Stimulated activated CD4-positive, alpha-beta T cell treated with anti-CD3 and anti-CD28 coated beads, Interleukin-2, amount 100 ng/mL, for 4 hours (primary cell): ENCODE data around the gene LIX1L.

ENCODE experiments used
- DNase-seq: peaks from one replicate; pipeline ENCODE4 v3.0.0-alpha.2; 2020; ENCODE audit warnings: low read depth

The LIX1L gene

DNA sequence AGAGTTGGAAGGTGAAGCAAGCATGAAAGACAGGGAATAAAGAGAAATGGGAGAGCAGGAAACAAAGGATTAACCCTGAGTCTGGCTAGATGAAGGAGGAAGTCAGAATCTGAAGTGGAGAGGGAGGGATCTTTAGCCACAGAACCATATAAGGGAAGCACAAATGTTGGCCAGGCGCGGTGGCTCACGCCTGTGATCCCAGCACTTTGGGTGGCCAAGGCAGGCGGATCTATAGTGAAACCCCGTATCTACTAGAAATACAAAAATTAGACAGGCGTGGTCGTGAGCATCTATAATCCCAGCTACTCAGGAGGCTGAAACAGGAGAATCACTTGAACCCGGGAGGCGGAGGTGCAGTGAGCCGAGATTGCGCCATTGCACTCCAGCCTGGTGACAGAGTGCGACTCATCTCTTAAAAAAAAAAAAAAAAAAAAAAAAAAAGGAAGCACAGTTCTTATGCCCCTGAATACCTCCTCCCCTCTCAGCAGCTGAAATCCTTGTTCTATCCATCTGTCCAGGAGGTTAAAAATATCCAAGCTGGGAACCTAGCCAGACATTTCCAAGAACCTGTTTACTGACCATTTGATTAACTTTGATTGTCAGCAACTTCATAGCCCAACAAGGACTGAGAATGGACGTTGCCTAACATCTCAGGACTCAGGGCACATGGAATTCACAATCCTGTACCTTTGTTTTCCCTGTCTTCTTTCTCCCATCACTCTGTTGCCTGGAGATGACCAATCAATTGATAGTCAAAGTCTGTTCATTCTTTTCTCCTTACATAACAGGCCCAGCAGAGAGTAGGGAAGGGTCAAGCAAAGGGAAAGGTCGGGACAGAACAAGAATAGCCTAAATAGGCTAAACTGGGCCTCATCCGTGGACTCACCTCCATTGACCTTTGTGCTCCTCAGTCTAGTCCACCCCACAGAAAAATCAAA, 28.0 kb upstream of the LIX1L start:
- DNase-seq = no peak

DNA sequence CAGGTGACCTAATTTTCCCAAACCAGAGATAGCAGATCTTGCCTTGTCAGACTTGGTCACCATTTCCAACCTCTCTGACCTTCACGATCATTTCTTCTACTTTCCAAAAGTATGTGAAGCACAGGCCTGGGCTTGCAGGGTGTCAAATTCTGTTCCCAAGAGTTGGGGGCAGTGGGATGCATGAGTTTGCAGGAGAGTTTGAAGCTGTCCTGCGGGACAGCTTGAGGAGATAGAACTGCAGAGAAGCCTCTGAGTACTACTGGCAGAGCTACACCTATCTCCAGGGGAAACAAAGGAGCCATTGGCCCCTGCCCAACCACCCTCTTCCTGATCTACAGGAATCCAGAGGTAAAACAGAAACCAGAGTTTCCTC, 27.3 kb upstream of the LIX1L start:
- DNase-seq = no peak

- no peak for DNase-seq
Observed at GRCh38 chr1:145983960-145984830, 26.4 kb upstream of the LIX1L start.

DNA sequence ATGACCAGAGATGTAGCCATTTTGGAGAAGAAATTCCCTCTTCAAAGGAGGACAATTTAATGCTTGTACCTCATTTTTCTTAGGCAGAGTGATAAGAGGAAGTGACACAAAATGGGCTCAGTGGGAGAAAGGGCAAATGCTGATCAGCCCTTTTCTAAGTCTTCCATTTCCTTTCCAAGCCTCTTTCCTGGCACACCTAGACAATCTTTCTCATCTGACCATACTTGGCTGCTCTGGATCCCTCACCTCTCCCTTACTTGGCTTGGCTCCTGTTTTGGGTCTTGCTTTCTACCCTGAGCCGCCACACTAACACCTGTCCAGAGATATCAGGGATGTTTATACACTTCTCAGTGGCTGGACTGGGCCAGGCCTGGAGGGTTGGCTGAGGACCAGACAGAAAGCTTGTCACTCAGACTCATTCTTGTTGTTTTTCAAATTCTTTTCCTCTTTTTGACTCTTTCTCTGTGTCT, 25.4 kb upstream of the LIX1L start:
- no peak for DNase-seq

GRCh38 chr1:145982010-145982723, 24.4 kb upstream of the LIX1L start:
- DNase-seq = no peak

DNA sequence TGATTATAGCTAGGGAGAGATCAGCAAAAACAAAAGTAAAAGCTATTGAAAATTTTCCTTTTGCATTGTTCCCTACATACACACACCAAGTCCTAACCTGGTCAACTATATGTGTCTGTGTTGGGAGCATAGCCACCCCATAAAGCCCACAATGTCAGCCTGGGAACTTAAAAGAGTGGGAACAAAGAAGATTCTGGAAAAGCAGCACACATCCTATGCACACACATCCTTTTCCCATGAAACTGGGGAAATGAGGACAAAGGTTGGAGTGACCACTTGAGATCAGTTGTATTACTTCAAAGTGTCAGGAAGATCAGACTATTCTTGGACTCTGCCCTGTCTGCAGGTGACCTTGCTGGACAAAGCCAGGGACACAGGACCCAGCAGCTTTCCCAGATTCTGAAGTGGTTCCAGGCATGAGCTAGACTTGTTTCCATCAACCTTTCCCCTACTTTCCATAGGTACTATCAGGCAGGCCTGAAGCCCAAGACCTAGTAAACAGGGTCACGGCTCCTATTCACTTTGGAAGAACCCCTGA, 22.7 kb upstream of the LIX1L start:
- no peak for DNase-seq

GRCh38 chr1:145979746-145980456, 22.1 kb upstream of the LIX1L start:
- no peak for DNase-seq

GRCh38 chr1:145978854-145979745, 21.3 kb upstream of the LIX1L start:
- DNase-seq = peak; percentile 70

DNA sequence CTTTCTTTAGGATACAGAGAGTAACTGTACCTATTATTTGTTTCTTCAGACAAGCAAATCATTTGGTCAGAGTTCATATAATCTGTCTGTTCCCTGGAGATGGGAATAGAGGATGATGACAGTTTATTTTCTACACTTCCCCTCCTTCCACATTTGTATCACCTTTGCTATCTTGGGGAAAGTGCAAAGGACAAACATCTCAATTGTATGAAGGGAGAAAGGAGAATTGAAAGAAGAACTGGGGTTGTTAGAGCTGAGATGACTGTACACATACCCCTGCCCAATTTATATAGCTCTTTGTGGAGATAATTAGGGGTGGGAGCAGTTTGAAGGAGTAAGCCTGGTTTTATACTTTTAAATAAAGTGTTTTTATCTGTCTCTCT, 20.6 kb upstream of the LIX1L start:
- DNase-seq = no peak

DNA sequence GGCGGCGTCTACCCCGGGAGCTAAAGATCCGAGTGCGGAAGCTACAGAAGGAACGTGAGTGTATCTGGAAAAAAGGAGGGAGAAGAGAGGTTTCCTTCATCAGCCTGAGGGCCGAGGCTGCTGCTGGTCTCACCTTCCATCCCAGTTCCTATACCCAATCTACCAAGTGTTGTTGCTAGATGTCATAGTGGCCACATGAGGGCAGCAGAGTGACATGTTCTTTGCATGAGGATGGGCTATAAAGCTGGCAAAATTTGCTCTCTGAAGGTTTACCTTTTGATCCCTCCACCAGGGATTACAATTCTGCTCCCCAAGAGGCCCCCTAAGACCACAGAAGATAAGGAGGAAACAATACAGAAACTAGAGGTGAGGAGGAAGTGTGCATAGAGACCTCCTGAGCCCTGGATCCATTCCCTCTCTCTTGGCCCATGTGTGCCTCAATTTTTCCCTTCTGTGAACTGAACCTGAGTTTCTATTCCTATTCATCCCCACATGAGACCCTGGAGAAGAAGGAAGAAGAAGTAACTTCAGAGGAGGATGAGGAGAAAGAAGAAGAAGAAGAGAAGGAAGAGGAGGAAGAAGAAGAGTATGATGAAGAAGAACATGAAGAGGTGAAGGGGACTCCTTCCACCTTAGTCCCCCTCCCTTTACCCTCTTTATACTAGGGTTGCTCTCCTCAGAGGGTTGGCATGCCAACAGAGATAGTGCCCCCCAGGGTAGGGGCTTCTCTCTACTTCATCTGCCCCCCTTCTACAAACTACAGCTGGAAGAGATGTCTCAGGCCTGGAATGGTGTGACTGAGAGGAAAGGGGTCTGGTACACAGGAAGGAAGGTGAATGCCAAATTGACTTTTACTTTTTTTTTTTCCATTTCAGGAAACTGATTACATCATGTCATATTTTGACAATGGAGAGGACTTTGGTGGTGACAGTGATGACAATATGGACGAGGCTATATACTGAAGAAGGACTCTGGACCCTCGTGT, 20.0 kb upstream of the LIX1L start:
- DNase-seq = peak; percentile 57

- DNase-seq = no peak
Observed at GRCh38 chr1:145977016-145977415, 19.2 kb upstream of the LIX1L start.

DNA sequence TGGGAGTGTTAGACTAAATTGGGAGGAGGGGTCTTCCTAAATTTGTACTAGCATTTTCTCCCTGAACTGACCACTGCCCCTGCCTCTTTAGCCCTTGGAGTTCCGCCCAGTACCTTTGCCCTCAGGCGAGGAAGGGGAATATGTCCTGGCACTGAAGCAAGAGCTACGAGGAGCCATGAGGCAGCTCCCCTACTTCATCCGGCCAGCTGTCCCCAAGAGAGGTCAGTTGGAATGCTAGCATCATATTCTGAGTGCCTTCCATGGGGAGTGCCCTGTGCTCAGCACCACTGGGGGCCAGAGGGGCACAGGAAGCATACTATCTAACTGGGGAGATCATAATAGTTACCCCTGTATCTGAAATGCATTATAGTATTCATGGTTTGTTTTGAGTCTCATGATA, 17.4 kb upstream of the LIX1L start:
- DNase-seq = no peak

DNA sequence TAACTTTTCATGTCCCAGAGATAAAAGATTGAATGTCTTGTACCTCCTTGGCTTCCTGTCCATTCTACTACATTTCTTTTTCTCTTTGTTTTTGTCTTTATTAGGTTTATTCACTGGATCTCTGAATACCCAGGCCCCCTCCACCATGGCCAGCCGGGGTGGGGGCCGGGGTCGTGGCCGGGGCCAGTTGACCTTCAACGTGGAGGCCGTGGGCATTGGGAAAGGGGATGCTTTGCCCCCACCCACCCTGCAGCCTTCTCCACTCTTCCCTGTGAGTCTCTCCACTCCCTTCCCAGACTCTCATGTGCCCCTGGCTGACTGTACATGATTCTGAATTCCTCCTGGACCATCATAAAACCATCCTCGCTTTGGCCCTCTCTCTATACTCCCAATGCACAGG, 16.9 kb upstream of the LIX1L start:
- no peak for DNase-seq

DNA sequence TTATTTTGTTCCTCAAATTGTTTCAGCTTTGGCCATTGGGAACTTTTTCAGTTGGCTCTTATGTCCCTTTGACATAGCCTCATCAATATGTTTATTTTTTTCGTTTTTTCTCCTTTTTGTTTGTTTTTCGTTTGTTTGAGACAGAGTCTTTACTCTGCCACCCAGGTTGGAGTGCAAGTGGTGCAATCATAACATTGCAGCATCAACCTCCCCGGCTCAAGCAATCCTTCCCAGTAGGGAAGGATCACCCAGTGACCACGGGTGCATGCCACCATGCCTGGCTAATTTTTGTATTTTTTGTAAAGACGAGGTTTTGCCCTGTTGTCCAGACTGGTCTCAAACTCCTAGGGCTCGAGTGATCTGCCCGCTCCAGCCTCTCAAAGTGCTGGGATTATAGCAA, 14.8 kb upstream of the LIX1L start:
- DNase-seq = no peak

GRCh38 chr1:145967288-145967687, 9.5 kb upstream of the LIX1L start:
- DNase-seq = no peak

- DNase-seq = no peak
Observed at GRCh38 chr1:145965119-145965744, 7.4 kb upstream of the LIX1L start.

DNA sequence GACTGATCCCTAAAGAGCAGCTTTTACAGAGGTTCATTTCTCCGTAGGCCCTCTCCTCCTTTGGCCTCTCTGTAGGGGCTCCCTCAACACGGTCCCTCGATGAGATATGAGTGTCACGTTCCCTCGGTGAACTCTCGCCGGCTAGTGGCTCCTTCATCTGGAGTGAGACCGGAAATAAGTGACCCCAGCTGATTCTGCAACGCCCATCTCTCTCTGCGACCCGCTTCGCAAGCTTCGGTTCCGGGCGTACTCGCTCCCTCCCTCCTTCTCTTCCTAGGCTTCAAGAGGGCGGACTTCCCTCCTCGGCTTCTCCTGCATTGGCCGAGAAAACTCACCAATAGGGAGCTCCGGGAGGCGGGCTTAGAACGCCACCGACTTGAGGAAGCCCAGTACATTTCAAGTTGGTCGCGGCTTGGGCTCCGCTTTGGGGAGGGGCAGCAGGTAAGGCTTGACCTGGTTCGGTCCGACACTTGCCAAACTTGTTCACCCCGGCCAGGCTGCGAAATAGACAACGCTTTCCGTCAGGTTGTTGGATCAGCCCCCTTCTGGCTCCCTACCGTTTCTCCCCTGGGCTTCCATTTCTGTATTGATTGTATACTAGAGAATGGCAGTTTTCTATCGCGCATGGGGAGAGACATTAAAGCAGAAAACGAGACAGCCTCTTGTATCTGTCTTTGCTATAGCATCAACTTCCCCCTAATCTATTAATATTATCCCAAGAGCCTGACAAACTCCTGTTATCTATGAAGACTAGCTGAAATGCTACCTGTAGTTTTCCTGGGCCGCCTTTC, 6.7 kb upstream of the LIX1L start, which contains the start of the genes ANKRD34A and POLR3GL:
ANKRD34A (minus strand) TSS at position 248 of the 791 bp plus-strand sequence. CDS start 2,816 bp downstream, outside the sequence.
POLR3GL (plus strand) TSS at position 363 of the 791 bp plus-strand sequence. CDS start 10,176 bp downstream, outside the sequence.
- DNase-seq = peak; percentile 82
